GM12892 (cell line): ENCODE measurements around the gene PACSIN1.

ENCODE experiments used
- DNase-seq: peaks from one replicate; pipeline ENCODE4 v3.0.0; 2011; ENCODE audit not compliant: insufficient read length
- FAIRE-seq: peaks from 2 replicates; lab custom pipeline; 2011; peaks lifted over from hg19 to GRCh38; lab: Jason Lieb, UNC
- POLR2A ChIP-seq: IDR thresholded peaks from 2 replicates; pipeline ENCODE4 v1.6.1; 2011; ENCODE audit warnings: low read depth, low read length, control low read depth
- POLR2AphosphoS5 ChIP-seq: IDR thresholded peaks from 2 replicates; pipeline ENCODE4 v1.6.1; 2011; ENCODE audit warnings: low read depth, low read length, control low read depth
- TAF1 ChIP-seq: IDR thresholded peaks from 2 replicates; pipeline ENCODE4 v1.6.1; 2011; ENCODE audit warnings: low read depth, mild to moderate bottlenecking, control low read depth, low read length, borderline replicate concordance

Gene PACSIN1

GRCh38 chr6:34511915-34512737, 46.2 kb downstream of the PACSIN1 start:
- DNase-seq, result no peak
- no peak for FAIRE-seq
- TF ChIP-seq POLR2A (no peak), POLR2AphosphoS5 (no peak), TAF1 (no peak)

- FAIRE-seq (no peak), DNase-seq (no peak)
- TF ChIP-seq TAF1 (no peak), POLR2AphosphoS5 (no peak), POLR2A (no peak)
These were observed 46.9 kb downstream of the PACSIN1 start for GRCh38 chr6:34512738-34513115.

DNA sequence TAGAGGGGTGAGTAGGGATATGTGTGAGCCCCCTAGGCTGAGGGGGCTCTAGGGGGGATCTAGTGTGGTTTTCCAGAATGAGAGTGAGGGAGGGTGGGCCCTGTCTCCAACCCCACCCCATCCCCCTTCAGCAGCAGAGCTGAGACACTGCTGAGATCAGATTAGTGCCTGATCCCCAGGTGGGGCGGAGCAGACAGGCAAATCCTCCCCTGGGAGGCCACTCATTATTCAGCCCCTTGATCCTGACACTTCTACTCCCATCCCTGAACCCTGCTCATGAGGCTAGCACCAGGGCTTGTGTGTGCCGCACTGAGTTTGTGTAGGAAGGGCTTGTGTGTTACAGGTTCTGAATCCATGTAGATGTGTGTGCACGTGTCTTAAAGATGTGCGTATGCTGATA, 47.8 kb downstream of the PACSIN1 start:
- no peak for TF ChIP-seq POLR2AphosphoS5
- TF ChIP-seq POLR2A, result no peak
- no peak for FAIRE-seq
- DNase-seq, result no peak

GRCh38 chr6:34514112-34514511, 48.2 kb downstream of the PACSIN1 start:
- no peak for FAIRE-seq
- no peak for DNase-seq
- TF ChIP-seq POLR2AphosphoS5, result no peak
- no peak for TF ChIP-seq TAF1
- TF ChIP-seq POLR2A, result no peak

DNA sequence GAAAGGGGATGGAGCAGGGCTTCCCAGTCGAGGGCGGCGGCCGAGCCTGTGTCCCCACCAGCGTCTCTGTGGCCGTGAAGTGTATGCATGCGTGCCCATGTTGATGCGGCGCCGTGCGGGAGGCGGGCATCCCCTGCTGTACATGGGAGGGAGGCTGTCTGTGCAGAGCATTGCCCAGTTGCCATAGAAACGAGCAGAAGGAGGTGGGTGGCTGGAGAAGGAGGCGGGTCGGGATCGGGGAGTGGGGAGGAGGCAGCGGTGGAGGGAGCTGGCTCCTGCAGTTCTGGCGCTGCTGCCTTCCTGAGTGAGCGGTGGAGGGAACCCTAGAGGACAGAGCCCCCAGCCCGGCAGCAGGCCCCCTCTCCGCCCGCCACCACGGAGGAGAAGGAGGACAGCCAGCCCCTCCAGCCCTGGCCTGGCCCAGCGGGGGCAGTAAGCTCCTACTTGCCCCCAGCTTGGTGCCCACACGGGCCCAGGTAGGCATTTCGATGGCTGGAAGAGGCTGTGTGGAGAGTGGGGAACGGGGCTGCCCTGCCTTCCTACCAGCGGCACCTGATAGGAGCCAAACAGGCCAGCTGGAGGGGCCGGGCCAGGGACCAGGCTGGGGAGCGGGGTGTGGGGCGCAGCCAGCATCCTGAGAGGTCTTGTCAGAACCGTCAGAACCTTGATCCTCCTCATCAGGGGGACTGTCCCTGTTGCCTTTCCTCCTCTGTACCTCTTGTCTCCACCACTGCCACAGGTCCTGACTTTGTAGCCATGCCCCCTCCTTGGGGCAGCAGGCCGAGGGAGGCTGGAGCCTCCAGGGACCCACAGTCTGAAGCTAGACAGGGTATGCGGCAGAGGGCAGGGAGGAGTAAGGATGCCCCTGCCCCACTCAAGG, 49.0 kb downstream of the PACSIN1 start:
- no peak for FAIRE-seq
- no peak for DNase-seq
- TF ChIP-seq POLR2AphosphoS5 (no peak), TAF1 (no peak), POLR2A (no peak)

DNA sequence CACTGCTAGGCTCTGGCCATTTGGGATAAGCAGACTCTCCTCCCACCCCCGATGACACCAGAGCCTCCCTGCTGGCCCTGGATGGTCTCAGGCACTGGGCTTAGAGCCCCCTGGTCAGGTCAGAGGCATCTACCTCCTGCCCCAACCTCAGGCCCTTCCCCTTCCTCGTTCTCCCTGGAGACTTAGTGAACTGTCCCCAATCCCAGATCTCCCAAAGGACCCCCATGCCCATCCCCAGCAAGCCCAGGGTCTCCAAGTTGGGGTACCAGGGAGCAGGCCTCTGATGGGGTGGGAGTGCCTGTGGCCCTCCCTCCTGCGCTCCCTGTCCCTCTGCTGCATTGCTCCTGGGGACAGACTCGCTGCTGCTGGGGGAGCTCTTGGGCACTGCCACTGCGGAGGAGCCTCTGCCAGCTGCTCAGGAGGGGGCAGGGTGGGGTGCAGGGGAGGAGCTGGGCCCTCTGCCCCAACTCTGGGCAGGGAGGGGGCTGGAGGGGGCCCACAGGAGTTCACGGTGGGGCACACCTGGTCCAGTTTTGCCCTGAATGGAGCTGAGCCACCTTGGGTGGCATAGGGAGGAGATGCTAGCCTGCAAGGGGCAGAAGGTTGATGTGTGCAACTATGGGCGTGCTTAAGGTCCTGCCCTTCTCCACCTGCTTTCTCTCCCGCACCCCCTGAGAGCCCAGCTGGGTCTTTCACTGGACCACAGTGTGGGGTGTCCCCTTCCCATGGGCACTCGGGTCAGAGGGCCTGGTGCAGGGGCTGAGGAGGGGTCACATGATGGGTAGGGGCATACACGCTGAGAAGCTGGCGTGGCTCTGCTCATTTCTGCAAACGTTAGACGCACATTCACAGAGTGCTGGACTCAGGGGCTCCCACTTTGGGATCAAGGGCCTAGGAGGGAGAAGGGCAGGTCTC, 49.9 kb downstream of the PACSIN1 start:
- DNase-seq (no peak), FAIRE-seq (no peak)
- TF ChIP-seq TAF1 (no peak), POLR2AphosphoS5 (no peak), POLR2A (no peak)

DNA sequence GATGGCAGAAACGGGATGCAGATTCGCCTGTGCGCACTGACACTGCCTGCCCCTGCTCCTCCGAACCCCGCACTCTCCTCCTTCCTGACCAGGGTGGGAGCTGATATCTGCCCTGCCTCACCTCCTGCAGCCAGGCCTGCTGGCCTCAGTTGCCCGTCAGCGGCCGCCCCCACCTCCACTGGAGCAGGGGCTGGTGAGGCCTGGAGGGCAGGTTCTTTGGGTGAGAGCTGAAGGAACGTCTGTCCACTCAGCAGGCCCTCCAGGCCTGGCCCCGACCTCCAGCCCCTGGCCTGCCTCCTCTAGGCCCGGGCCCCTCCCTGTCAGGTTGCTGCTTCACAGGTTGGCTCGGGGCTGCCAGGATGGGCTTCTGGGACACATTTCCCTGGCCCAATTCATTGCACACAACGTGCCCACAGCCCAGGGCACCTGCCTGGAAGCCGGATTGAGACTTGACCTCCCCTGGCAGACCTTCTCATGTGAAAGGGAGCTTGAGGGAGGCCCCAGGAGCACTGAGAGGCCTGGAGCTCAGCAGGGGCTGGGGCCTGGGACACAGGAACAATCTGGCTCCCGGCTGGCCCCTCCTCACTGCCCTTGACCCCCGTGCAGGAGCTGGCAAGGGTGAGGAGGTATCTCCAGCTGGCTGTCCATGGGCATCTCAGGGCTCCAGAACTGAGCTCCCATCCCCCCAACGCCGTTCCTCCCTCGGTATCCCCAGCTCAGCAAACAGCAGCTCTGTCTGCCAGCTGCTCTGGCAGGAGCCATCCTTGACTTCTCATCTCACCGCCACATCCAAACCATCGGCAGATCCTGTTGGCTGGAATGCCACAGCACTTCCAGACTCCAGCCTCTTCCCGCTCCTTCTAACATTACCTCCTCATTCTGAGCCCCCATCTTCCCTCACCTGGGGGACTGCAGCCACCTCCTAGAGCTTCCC, 50.8 kb downstream of the PACSIN1 start:
- DNase-seq (no peak), FAIRE-seq (no peak)
- TF ChIP-seq POLR2AphosphoS5 (no peak), POLR2A (no peak), TAF1 (no peak)

DNA sequence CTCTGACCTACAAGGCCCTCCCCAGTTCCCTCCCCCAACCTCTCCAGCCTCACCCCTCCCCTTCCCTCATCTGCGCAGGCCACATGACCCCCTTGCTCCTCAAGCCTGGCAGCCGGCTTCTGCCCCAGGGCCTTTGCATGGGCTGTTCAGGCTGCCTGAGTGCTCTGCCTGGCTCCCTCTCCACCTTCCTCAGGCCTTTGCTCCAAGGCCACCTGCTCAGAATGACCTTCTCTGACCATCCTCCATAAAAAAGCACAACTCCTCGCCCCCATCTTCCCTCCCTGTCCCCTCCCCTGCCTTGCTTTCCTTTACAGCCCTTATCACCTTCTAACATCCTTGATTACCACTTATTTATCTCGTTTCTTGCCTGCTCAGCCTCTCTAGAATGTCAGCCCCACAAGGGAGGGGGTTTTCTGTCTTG, 51.6 kb downstream of the PACSIN1 start:
- no peak for TF ChIP-seq POLR2AphosphoS5
- FAIRE-seq (no peak), DNase-seq (no peak)

DNA sequence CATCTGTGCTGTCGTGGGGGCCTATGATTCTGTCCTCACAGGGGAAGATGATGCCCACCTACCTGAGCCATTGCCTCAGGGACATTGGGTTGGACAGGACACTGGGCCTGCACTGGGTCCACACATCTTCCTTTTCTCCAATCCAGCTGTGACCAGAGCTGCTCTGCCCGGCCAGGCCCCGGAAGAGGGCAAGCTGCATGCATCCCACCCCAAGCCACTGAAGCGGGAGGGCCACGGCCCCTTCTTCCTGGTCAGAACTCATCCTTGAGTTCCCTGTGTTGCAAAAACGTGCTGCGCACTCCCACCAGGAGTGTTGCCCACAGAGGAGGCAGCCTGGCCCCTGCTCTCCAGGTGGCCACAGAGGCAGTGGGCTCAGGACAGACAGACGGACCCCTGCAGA, 52.1 kb downstream of the PACSIN1 start:
- no peak for TF ChIP-seq POLR2AphosphoS5
- no peak for TF ChIP-seq TAF1
- TF ChIP-seq POLR2A, result no peak
- DNase-seq (no peak), FAIRE-seq (no peak)

DNA sequence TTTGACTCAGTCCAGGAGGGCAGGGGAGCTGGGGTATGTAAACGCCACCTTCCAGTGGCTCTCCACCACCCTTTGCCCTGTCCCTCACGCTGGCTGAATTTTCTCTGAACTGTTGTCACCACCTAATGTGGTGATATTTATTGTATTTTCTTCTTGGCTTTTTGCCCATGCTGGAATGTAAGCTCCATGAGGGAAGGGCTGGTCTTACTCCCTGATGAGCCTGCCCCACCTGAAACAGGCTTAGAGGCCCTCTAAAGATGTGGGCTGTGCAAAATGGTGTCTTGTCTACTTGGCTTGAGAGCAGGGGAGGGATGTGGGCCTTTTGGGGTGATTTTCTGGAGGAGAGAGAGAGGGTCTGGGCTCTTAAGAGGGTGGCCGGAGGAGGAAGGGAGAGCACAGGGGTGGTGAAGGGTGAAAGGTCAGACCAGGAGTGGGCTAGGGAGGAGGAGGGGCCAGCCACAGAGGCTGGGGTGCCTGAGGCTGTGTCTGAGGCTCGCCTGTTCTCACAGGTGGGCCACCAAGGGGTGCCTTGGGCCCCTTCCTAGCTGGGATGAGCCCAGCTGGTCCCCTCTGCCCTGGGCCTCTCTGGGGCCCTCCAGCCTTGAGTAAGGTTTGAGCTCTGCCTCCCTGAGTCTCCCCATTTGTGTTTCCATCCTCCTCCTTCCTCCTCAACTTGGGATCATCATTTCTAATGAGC, 52.9 kb downstream of the PACSIN1 start:
- DNase-seq, result no peak
- no peak for TF ChIP-seq POLR2A
- no peak for TF ChIP-seq POLR2AphosphoS5
- TF ChIP-seq TAF1, result no peak
- no peak for FAIRE-seq
